Right lobe of liver (tissue), 4 donors: ENCODE measurements around the gene FTO.

Experiments used
- POLR2A ChIP-seq: fragments of 450-650 bp; IDR thresholded peaks from one replicate; pipeline ENCODE4 v1.6.1; 2017; ENCODE audit warnings: antibody characterized with exemption, mild to moderate bottlenecking
- TF ChIP-seq, protein P1 (sequence below), 4 donors: fragments of 200-600 bp in 3 of 4; fragments of 450-650 bp in 1 of 4; IDR thresholded peaks; one replicate each; pipeline versions ENCODE4 v1.5.1 to v1.8.0; 2016 to 2022; ENCODE audit warnings: antibody characterized with exemption in 4 of 4, mild to moderate bottlenecking in 2 of 4
- donor health status: DM: no; HTN: no; CAD: no.
- donor health status: DM: no; HTN: no; CAD: no.
- donor health status: DM: no; HTN: yes; CAD: no.

DNA sequence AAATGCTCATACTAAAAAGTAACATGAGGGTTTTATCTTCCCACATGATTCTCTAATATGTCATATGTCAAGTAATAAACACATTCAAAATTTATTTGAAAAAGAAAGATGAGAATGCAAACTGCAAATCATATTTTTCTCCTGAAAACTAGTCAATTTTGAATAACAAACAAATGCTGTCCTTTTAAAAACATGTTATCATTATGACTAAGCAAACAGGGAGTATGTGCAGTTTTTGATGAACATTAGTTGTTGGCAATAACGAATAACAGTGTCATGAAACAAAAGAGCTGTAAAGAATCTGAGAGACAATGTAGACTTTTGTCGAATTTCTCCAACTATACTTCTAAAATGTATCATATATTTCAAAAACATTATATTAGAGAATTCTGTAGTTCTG, 35.1 kb upstream of the FTO start:
- TF ChIP-seq POLR2A = no peak
- TF ChIP-seq, protein P1, sequence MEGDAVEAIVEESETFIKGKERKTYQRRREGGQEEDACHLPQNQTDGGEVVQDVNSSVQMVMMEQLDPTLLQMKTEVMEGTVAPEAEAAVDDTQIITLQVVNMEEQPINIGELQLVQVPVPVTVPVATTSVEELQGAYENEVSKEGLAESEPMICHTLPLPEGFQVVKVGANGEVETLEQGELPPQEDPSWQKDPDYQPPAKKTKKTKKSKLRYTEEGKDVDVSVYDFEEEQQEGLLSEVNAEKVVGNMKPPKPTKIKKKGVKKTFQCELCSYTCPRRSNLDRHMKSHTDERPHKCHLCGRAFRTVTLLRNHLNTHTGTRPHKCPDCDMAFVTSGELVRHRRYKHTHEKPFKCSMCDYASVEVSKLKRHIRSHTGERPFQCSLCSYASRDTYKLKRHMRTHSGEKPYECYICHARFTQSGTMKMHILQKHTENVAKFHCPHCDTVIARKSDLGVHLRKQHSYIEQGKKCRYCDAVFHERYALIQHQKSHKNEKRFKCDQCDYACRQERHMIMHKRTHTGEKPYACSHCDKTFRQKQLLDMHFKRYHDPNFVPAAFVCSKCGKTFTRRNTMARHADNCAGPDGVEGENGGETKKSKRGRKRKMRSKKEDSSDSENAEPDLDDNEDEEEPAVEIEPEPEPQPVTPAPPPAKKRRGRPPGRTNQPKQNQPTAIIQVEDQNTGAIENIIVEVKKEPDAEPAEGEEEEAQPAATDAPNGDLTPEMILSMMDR (IDR thresholded peaks at IDR 0.05) = no peak
